Spleen (tissue), 7 donors: ENCODE measurements around the gene OR5I1.

Source experiments
- POLR2A ChIP-seq, 3 donors: fragments of 450-650 bp; IDR thresholded peaks; one replicate each; pipeline ENCODE4 v1.5.1; 2017; ENCODE audit warnings: antibody characterized with exemption in 3 of 3, mild to moderate bottlenecking in 1 of 3
- POLR2AphosphoS5 ChIP-seq, 3 donors: sonication (generic); formaldehyde crosslinking; IDR thresholded peaks; one replicate each; pipeline ENCODE4 v1.5.1; 2017; ENCODE audit warnings: antibody characterized with exemption in 3 of 3
- TF ChIP-seq, protein P1 (sequence below), 11 experiments: fragments of 200-600 bp in 7 of 11; fragments of 450-650 bp in 4 of 11; sonication (generic) in 4 of 11; IDR thresholded peaks in 8 of 11; conservative IDR thresholded peaks in 3 of 11; 1 replicate in 7 of 11; 2 replicates in 4 of 11; pipeline versions ENCODE4 v1.4.0 to v1.8.0; 2016 to 2021; ENCODE audit warnings: antibody characterized with exemption in 11 of 11, inconsistent platforms in 4 of 11, mild to moderate bottlenecking in 1 of 11
- donor health status: DM: no; HTN: no; CAD: no; lungs with moderate emphysema.
- donor health status: DM: no; HTN: no; CAD: no.
- donor health status: DM: no; HTN: no; CAD: no.

DNA sequence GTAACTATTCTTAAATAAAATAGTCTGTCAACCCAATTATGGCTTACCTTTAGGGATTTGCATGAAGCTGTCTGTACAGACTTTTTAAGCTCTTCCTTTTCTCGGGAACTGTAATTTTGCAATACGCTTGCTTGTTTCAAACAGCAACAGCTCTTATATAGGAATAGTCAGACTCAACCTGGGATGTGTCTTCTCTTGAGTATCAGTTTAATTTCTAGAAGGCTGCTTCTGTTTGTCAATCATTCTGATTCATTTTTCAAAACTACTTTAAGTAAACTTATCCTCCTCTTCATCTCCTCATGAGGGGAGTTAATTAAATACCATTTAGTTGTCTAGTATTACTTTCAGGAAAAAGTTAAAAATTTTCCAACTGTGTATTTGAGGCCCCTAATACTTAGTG, 33.6 kb upstream of the OR5I1 start, which contains the start of gene OR10AG1:
- TF ChIP-seq POLR2AphosphoS5 (IDR thresholded peaks at IDR 0.05) (no peak), POLR2A (IDR thresholded peaks at IDR 0.05) (no peak)
- TF ChIP-seq, protein P1, sequence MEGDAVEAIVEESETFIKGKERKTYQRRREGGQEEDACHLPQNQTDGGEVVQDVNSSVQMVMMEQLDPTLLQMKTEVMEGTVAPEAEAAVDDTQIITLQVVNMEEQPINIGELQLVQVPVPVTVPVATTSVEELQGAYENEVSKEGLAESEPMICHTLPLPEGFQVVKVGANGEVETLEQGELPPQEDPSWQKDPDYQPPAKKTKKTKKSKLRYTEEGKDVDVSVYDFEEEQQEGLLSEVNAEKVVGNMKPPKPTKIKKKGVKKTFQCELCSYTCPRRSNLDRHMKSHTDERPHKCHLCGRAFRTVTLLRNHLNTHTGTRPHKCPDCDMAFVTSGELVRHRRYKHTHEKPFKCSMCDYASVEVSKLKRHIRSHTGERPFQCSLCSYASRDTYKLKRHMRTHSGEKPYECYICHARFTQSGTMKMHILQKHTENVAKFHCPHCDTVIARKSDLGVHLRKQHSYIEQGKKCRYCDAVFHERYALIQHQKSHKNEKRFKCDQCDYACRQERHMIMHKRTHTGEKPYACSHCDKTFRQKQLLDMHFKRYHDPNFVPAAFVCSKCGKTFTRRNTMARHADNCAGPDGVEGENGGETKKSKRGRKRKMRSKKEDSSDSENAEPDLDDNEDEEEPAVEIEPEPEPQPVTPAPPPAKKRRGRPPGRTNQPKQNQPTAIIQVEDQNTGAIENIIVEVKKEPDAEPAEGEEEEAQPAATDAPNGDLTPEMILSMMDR (IDR thresholded peaks at IDR 0.05 in 8 of 11, conservative IDR thresholded peaks at IDR 0.05 in 3 of 11), result no peak
